ENCODE results near the gene ACOX1.

GRCh38 chr17:75892556-75893224 is 86.3 kb downstream of the ACOX1 start:
- TF ChIP-seq, protein P1, sequence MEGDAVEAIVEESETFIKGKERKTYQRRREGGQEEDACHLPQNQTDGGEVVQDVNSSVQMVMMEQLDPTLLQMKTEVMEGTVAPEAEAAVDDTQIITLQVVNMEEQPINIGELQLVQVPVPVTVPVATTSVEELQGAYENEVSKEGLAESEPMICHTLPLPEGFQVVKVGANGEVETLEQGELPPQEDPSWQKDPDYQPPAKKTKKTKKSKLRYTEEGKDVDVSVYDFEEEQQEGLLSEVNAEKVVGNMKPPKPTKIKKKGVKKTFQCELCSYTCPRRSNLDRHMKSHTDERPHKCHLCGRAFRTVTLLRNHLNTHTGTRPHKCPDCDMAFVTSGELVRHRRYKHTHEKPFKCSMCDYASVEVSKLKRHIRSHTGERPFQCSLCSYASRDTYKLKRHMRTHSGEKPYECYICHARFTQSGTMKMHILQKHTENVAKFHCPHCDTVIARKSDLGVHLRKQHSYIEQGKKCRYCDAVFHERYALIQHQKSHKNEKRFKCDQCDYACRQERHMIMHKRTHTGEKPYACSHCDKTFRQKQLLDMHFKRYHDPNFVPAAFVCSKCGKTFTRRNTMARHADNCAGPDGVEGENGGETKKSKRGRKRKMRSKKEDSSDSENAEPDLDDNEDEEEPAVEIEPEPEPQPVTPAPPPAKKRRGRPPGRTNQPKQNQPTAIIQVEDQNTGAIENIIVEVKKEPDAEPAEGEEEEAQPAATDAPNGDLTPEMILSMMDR (IDR thresholded peaks at IDR 0.05), result no peak
- TF ChIP-seq POLR2A (IDR thresholded peaks at IDR 0.05) (no peak), POLR2AphosphoS5 (IDR thresholded peaks at IDR 0.05) (no peak)
